HepG2 (cell line): Measurements from ENCODE around the gene PRSS53. TPM values are rescaled to one million over a fixed set of nuclear protein-coding genes. Genes with fewer than 3 reads are reported as not detected.

Experiments used
- ATAC-seq: fragments of 200-7000 bp; cut with Tn5 transposase; 3 replicates; pipeline ENCODE4 v1.9.1; 2020; ENCODE audit warnings: mild to moderate bottlenecking, moderate library complexity
- BruUV-seq: library from RNA; stranded (reverse); fragments of 400-500 nt; replicated peaks from 2 replicates; lab custom pipeline; 2021; lab: Mats Ljungman, UMichigan
- CTCF ChIA-PET: fragments of 300-600 bp; formaldehyde crosslinking; extraction: SDS; loops from one replicate; lab custom pipeline; 2021; ENCODE audit warnings: low total read pairs, inconsistent platforms, low intra/inter-chr PET ratio; lab: Yijun Ruan, JAX
- POLR2A ChIA-PET: fragments of 350-600 bp; sonication (Branson Sonifier 250); formaldehyde crosslinking; loops from one replicate; lab custom pipeline; 2020; ENCODE audit warnings: antibody characterized with exemption, inconsistent platforms; lab: Yijun Ruan, JAX
- DNase-seq: peaks from one replicate; pipeline ENCODE4 v3.0.0-alpha.2; 2015; ENCODE audit warnings: low spot score
- FAIRE-seq: peaks from 3 replicates; lab custom pipeline; 2011; peaks lifted over from hg19 to GRCh38; lab: Jason Lieb, UNC
- H2AFZ ChIP-seq: one replicate; pipeline ENCODE4 v1.6.1; 2011; ENCODE audit warnings: low read length, inconsistent platforms
- H3K27ac ChIP-seq: fragments of 300-600 bp; 3 replicates; pipeline ENCODE4 v1.8.0; 2011; ENCODE audit warnings: mixed run types, mild to moderate bottlenecking, mixed read lengths, low read length, inconsistent platforms; ENCODE audit not compliant: insufficient read depth; ENCODE audit errors: extremely low read length
- H3K27me3 ChIP-seq, 2 experiments: fragments of 200-600 bp in 1 of 2; 2 replicates in 1 of 2; 3 replicates in 1 of 2; pipeline versions ENCODE4 v1.6.0 to v1.8.0; 2011; ENCODE audit warnings: low read length in 2 of 2, mild to moderate bottlenecking in 2 of 2, moderate library complexity in 2 of 2, inconsistent platforms in 1 of 2; ENCODE audit not compliant: insufficient read depth in 2 of 2, control insufficient read depth in 1 of 2
- H3K36me3 ChIP-seq, 2 experiments: fragments of 200-600 bp in 1 of 2; replicated peaks in 1 of 2; 2 replicates in 1 of 2; 3 replicates in 1 of 2; pipeline versions ENCODE4 v1.5.1 to v1.8.0; 2011; ENCODE audit warnings: low read length in 2 of 2, inconsistent platforms in 1 of 2; ENCODE audit not compliant: insufficient read depth in 2 of 2, control insufficient read depth in 1 of 2
- H3K4me1 ChIP-seq: 2 replicates; pipeline ENCODE4 v1.5.1; 2012; ENCODE audit warnings: low read length, inconsistent platforms; ENCODE audit not compliant: insufficient read depth
- H3K4me2 ChIP-seq: 2 replicates; pipeline ENCODE4 v1.6.0; 2011; ENCODE audit warnings: low read depth, low read length, inconsistent platforms
- H3K4me3 ChIP-seq, 3 experiments: fragments of 200-600 bp in 1 of 3; sonication (generic), shearing (Covaris generic) in 1 of 3; replicated peaks in 1 of 3; 2 replicates each; pipeline ENCODE4 v1.5.1; 2011 to 2016; ENCODE audit warnings: low read length in 3 of 3, inconsistent platforms in 2 of 3, low read depth in 2 of 3, mild to moderate bottlenecking in 2 of 3, control low read depth in 1 of 3, mixed read lengths in 1 of 3; ENCODE audit not compliant: insufficient read depth in 1 of 3
- H3K79me2 ChIP-seq: one replicate; pipeline ENCODE4 v1.6.1; 2011; ENCODE audit warnings: low read length, inconsistent platforms; ENCODE audit not compliant: insufficient read depth
- H3K9ac ChIP-seq: 2 replicates; pipeline ENCODE4 v1.6.0; 2011; ENCODE audit warnings: mild to moderate bottlenecking, low read depth, low read length, inconsistent platforms; ENCODE audit not compliant: insufficient read depth
- H3K9me3 ChIP-seq: 2 replicates; pipeline ENCODE4 v1.5.1; 2012; ENCODE audit warnings: mild to moderate bottlenecking, low read length
- H4K20me1 ChIP-seq: 2 replicates; pipeline ENCODE4 v1.6.0; 2011; ENCODE audit warnings: inconsistent platforms, mild to moderate bottlenecking, low read length, moderate library complexity; ENCODE audit not compliant: insufficient read depth
- ATF1 ChIP-seq: IDR thresholded peaks from 2 replicates; pipeline ENCODE4 v1.6.1; 2016; ENCODE audit warnings: mild to moderate bottlenecking, control low read depth
- ATM ChIP-seq: fragments of 450-650 bp; IDR thresholded peaks from 2 replicates; pipeline ENCODE4 v1.7.1; 2017; ENCODE audit warnings: mild to moderate bottlenecking, borderline replicate concordance
- BHLHE40 ChIP-seq: IDR thresholded peaks from 2 replicates; pipeline ENCODE4 v1.6.1; 2011; ENCODE audit warnings: low read length, improper control_type of control experiment
- KAT7 ChIP-seq: IDR thresholded peaks from 2 replicates; pipeline ENCODE4 v1.6.1; 2018; ENCODE audit warnings: borderline replicate concordance, missing compliant biosample characterization
- MAX ChIP-seq: IDR thresholded peaks from 2 replicates; pipeline ENCODE4 v1.6.1; 2012; ENCODE audit warnings: inconsistent platforms
- MTF1 ChIP-seq: sonication (generic); formaldehyde crosslinking; IDR thresholded peaks from 2 replicates; pipeline ENCODE4 v1.5.0; 2020; ENCODE audit warnings: missing genetic modification reagents
- NFAT5 ChIP-seq: sonication (generic); formaldehyde crosslinking; IDR thresholded peaks from 2 replicates; pipeline ENCODE4 v1.4.0; 2020; ENCODE audit warnings: missing genetic modification reagents
- NFATC3 ChIP-seq: sonication (generic); formaldehyde crosslinking; IDR thresholded peaks from 2 replicates; pipeline ENCODE4 v1.5.1; 2020; ENCODE audit warnings: mild to moderate bottlenecking, missing genetic modification reagents
- PITX1 ChIP-seq: sonication (generic); formaldehyde crosslinking; IDR thresholded peaks from 2 replicates; pipeline ENCODE4 v1.5.1; 2020; ENCODE audit warnings: mild to moderate bottlenecking, missing genetic modification reagents
- SMAD1 ChIP-seq: sonication (generic); formaldehyde crosslinking; IDR thresholded peaks from 2 replicates; pipeline ENCODE4 v1.4.0; 2020; ENCODE audit warnings: missing genetic modification reagents, low read depth, mild to moderate bottlenecking, borderline replicate concordance
- SOX5 ChIP-seq: IDR thresholded peaks from 2 replicates; pipeline ENCODE4 v1.6.1; 2016; ENCODE audit warnings: borderline replicate concordance
- U2AF2 ChIP-seq: fragments of 200-400 bp; formaldehyde crosslinking; IDR thresholded peaks from 2 replicates; pipeline ENCODE4 v1.6.1; 2017; ENCODE audit warnings: low read depth, mild to moderate bottlenecking, low read length
- YEATS2 ChIP-seq: sonication (generic); formaldehyde crosslinking; IDR thresholded peaks from 2 replicates; pipeline ENCODE4 v1.4.0; 2020; ENCODE audit warnings: missing genetic modification reagents, borderline replicate concordance
- ZBTB3 ChIP-seq: sonication (generic); formaldehyde crosslinking; IDR thresholded peaks from 2 replicates; pipeline ENCODE4 v1.4.0; 2020; ENCODE audit warnings: low read depth, mild to moderate bottlenecking, moderate library complexity, missing genetic modification reagents, borderline replicate concordance
- WGBS: methylation state at CpG from one replicate; pipeline ENCODE4 v1.1.6; 2017; ENCODE audit warnings: low lambda C conversion rate; 5-methylcytosine and 5-hydroxymethylcytosine counted together
- in situ Hi-C: cut with HindIII; loops from 2 replicates; pipeline ENCODE4 v1.10.0; 2017; ENCODE audit warnings: low pct_unique_long_range_greater_than_20kb; ENCODE audit not compliant: extremely low pct_ligation_motif_present
- intact Hi-C: fragments of 100-400 bp; cut with micrococcal nuclease; formaldehyde crosslinking; loops from one replicate; pipeline ENCODE4 v1.10.0; 2022; ENCODE audit not compliant: unreplicated experiment
- polyA plus RNA-seq, 8 experiments: library from polyadenylated mRNA; depleted of rRNA in 3 of 8; stranded (reverse) in 7 of 8; unstranded in 1 of 8; fragments of >200 nt; fragmentation: Illumina TruSeq in 4 of 8; extraction: Trizol in 4 of 8; gene quantifications; 2 replicates each; pipeline versions ENCODE4 v1.2.1 to v1.2.3, GENCODE V29; 2011 to 2016; ENCODE audit warnings: low read depth in 4 of 8, missing spikeins in 1 of 8, mixed read lengths in 1 of 8; ENCODE audit not compliant: insufficient read depth in 1 of 8
- total RNA-seq, 5 experiments: library from RNA; depleted of rRNA; stranded (reverse); fragments of >200 nt; fragmentation: Illumina TruSeq; extraction: Trizol; gene quantifications; 2 replicates each; pipeline ENCODE4 v1.2.3, GENCODE V29; 2016; ENCODE audit warnings: low read depth in 1 of 5

The PRSS53 gene
- total and polyA plus RNA-seq, 2 of the 13 experiments (the other 11 are each of a cell fraction or from before 2014, with no cell fraction given), result 2.2 to 7.4 TPM

GRCh38 chr16:31043352-31043751 lies 45.4 kb downstream of the PRSS53 start:
- in situ Hi-C loops, result no loop called here
- Histone ChIP-seq H3K27me3 (no peaks in the 10 kb centered on the region), H3K4me2 (peak overlapping the region; percentile 1; the same call in 1 of the 2 replicates), H3K4me1 (peaks cover 38% of the 10 kb centered on the region), H3K9ac (no peak overlapping the region), H3K4me3 (no peak overlapping the region), H3K27ac (no peak overlapping the region), H3K36me3 (peaks cover 0 to 7% of the 10 kb centered on the region in 2 experiments; a peak in 3 of 5 replicates), H2AFZ (no peak overlapping the region), H3K9me3 (no peaks in the 10 kb centered on the region), H3K79me2 (no peaks in the 10 kb centered on the region), H4K20me1 (no peaks in the 10 kb centered on the region)
- ATAC-seq, result no peak; the same call in 2 of the 3 replicates
- intact Hi-C loops, result no loop called here
- BruUV-seq, result no TSS peak
- WGBS, result 43% methylated on average over 1 of the region's 1 CpG
- ChIA-PET CTCF (no interaction called here), POLR2A (interaction anchor here (0.7 kb wide), 1 partner anchor 155 kb away, joined by 4 read pairs; no protein-coding TSS in a partner anchor)
- peak; percentile 44 for DNase-seq
- peak; percentile 90 for FAIRE-seq
- no peak for TF ChIP-seq SMAD1 (CRISPR knock-in tag)
- no peak for TF ChIP-seq ATM
- TF ChIP-seq KAT7, result no peak
- TF ChIP-seq MTF1 (CRISPR knock-in tag), result no peak
- TF ChIP-seq NFATC3 (CRISPR knock-in tag), result no peak
- TF ChIP-seq YEATS2, result no peak
- TF ChIP-seq PITX1 (CRISPR knock-in tag), result 0 out of 2 replicates have a peak, but pooled peaks have one; percentile 20
- TF ChIP-seq ATF1, result no peak
- TF ChIP-seq BHLHE40, result no peak
- peak; percentile 45; the same call in 1 of the 2 replicates for TF ChIP-seq SOX5 (CRISPR knock-in tag)
- no peak for TF ChIP-seq NFAT5 (CRISPR knock-in tag)
- no peak for TF ChIP-seq MAX
- TF ChIP-seq ZBTB3 (CRISPR knock-in tag), result no peak
- no peak for TF ChIP-seq U2AF2
